ENCODE results near the gene SIX1. TPM values are rescaled to one million over a fixed set of nuclear protein-coding genes. Genes with fewer than 3 reads are reported as not detected.

The SIX1 gene
- total RNA-seq, 1 donor from 2014 or later, result not detected

GRCh38 chr14:60647837-60648248 is 1.4 kb downstream of the SIX1 start:
- Histone ChIP-seq H3K27me3 (ENCODE audit: low read depth) (peaks cover 100% of the 10 kb centered on the region), H3K36me3 (no peaks in the 10 kb centered on the region), H3K27ac (replicated peaks) (no peak overlapping the region), H3K4me1 (peaks cover 49% of the 10 kb centered on the region), H3K9me3 (replicated peaks) (no peaks in the 10 kb centered on the region), H3K4me3 (peak overlapping the region; percentile 68)
- no peak for DNase-seq
- TF ChIP-seq CTCF (IDR thresholded peaks at IDR 0.05; ENCODE audit: borderline replicate concordance), result no peak
- intact Hi-C loops (cut with micrococcal nuclease), result no loop called here

- Histone ChIP-seq H3K27ac (replicated peaks) (no peak overlapping the region), H3K36me3 (no peaks in the 10 kb centered on the region), H3K4me3 (peak overlapping the region; percentile 68), H3K9me3 (replicated peaks) (no peaks in the 10 kb centered on the region), H3K4me1 (peaks cover 49% of the 10 kb centered on the region), H3K27me3 (ENCODE audit: low read depth) (peaks cover 100% of the 10 kb centered on the region)
- intact Hi-C loops (cut with micrococcal nuclease), result no loop called here
- no peak for DNase-seq
- no peak for TF ChIP-seq CTCF (IDR thresholded peaks at IDR 0.05; ENCODE audit: borderline replicate concordance)
Measured at GRCh38 chr14:60647081-60647836, 2.0 kb downstream of the SIX1 start.

- Histone ChIP-seq H3K9me3 (replicated peaks) (no peaks in the 10 kb centered on the region), H3K27ac (replicated peaks) (no peak overlapping the region), H3K4me3 (no peak overlapping the region), H3K27me3 (ENCODE audit: low read depth) (peaks cover 100% of the 10 kb centered on the region), H3K4me1 (peaks cover 53% of the 10 kb centered on the region), H3K36me3 (no peaks in the 10 kb centered on the region)
- DNase-seq, result no peak
- TF ChIP-seq CTCF (IDR thresholded peaks at IDR 0.05; ENCODE audit: borderline replicate concordance), result no peak
- intact Hi-C loops (cut with micrococcal nuclease), result no loop called here
Measured at GRCh38 chr14:60646226-60646818, 3.0 kb downstream of the SIX1 start.

GRCh38 chr14:60645126-60645741 is 4.0 kb downstream of the SIX1 start:
- H3K36me3 ChIP-seq, result no peaks in the 10 kb centered on the region
- DNase-seq, result no peak
- H3K27me3 ChIP-seq (ENCODE audit: low read depth), result peaks cover 100% of the 10 kb centered on the region
- no peaks in the 10 kb centered on the region for H3K9me3 ChIP-seq (replicated peaks)
- no peak overlapping the region for H3K27ac ChIP-seq (replicated peaks)
- no peak for TF ChIP-seq CTCF (IDR thresholded peaks at IDR 0.05; ENCODE audit: borderline replicate concordance)
- H3K4me3 ChIP-seq, result no peak overlapping the region
- H3K4me1 ChIP-seq, result peaks cover 57% of the 10 kb centered on the region
- intact Hi-C loops (cut with micrococcal nuclease), result no loop called here

GRCh38 chr14:60644666-60645065 is 4.6 kb downstream of the SIX1 start:
- TF ChIP-seq CTCF (IDR thresholded peaks at IDR 0.05; ENCODE audit: borderline replicate concordance), result no peak
- H3K27ac ChIP-seq (replicated peaks), result no peak overlapping the region
- no peaks in the 10 kb centered on the region for H3K36me3 ChIP-seq
- H3K4me3 ChIP-seq, result no peak overlapping the region
- intact Hi-C loops (cut with micrococcal nuclease), result no loop called here
- H3K4me1 ChIP-seq, result peaks cover 51% of the 10 kb centered on the region
- no peaks in the 10 kb centered on the region for H3K9me3 ChIP-seq (replicated peaks)
- peaks cover 100% of the 10 kb centered on the region for H3K27me3 ChIP-seq (ENCODE audit: low read depth)
- no peak for DNase-seq

All from left ventricle myocardium inferior (tissue), 1 donor.